Kasumi-1 (cell line): ENCODE measurements around the gene RPL39L.
"Not testable (repeated sequence)": the region's sequence is repeated elsewhere in the genome, so short reads cannot be mapped to it uniquely, and the experiment has no call there.

Experiments
- DNase-seq, 2 experiments: peaks; one replicate each; lab custom pipeline; 2025; lab: John Stamatoyannopoulos, UW

RPL39L gene

GRCh38 chr3:187136936-187137335 is 2.4 kb downstream of the RPL39L start:
- no peak for DNase-seq

- no peak for DNase-seq
Measured at GRCh38 chr3:187136337-187136736, 3.0 kb downstream of the RPL39L start.

- not testable (repeated sequence) for DNase-seq
Measured at GRCh38 chr3:187135172-187135690, 4.1 kb downstream of the RPL39L start.

GRCh38 chr3:187133181-187133580 is 6.1 kb downstream of the RPL39L start:
- peak in 1 of 2 experiments; percentile 15 for DNase-seq

GRCh38 chr3:187132666-187133065 is 6.6 kb downstream of the RPL39L start:
- DNase-seq, result no peak

- no peak for DNase-seq
Measured at GRCh38 chr3:187131981-187132380, 7.3 kb downstream of the RPL39L start.

- DNase-seq, result no peak
Measured at GRCh38 chr3:187130346-187131066, 8.8 kb downstream of the RPL39L start.

- DNase-seq, result no peak
Measured at GRCh38 chr3:187125319-187126031, 13.8 kb downstream of the RPL39L start.

GRCh38 chr3:187122261-187122660 is 17.0 kb downstream of the RPL39L start:
- no peak for DNase-seq

- DNase-seq, result no peak
Measured at GRCh38 chr3:187120326-187120725, 19.0 kb downstream of the RPL39L start.

- DNase-seq, result no peak
Measured at GRCh38 chr3:187114511-187114910, 24.8 kb downstream of the RPL39L start.

- DNase-seq, result peak; percentile 58 to 78
Measured at GRCh38 chr3:187112934-187113793, 26.1 kb downstream of the RPL39L start.

- DNase-seq, result no peak
Measured at GRCh38 chr3:187110156-187110555, 29.1 kb downstream of the RPL39L start.

- DNase-seq, result no peak
Measured at GRCh38 chr3:187107989-187108388, 31.3 kb downstream of the RPL39L start.

GRCh38 chr3:187105700-187106099 is 33.6 kb downstream of the RPL39L start:
- no peak for DNase-seq

- DNase-seq, result no peak
Measured at GRCh38 chr3:187104933-187105332, 34.4 kb downstream of the RPL39L start.

- DNase-seq, result no peak
Measured at GRCh38 chr3:187104342-187104741, 35.0 kb downstream of the RPL39L start.

GRCh38 chr3:187103251-187103650 is 36.0 kb downstream of the RPL39L start:
- no peak for DNase-seq

GRCh38 chr3:187102073-187102634 is 37.1 kb downstream of the RPL39L start:
- DNase-seq, result no peak

- peak; percentile 82 to 84 for DNase-seq
Measured at GRCh38 chr3:187101184-187102072, 37.9 kb downstream of the RPL39L start.
